GM19239 (cell line): Measurements from ENCODE around the gene DAZAP1.

Experiments
- DNase-seq: peaks from one replicate; pipeline ENCODE4 v3.0.0; 2011; ENCODE audit warnings: low spot score; ENCODE audit not compliant: insufficient read length
- FAIRE-seq: peaks from 2 replicates; lab custom pipeline; 2011; peaks lifted over from hg19 to GRCh38; lab: Jason Lieb, UNC

DAZAP1 gene

DNA sequence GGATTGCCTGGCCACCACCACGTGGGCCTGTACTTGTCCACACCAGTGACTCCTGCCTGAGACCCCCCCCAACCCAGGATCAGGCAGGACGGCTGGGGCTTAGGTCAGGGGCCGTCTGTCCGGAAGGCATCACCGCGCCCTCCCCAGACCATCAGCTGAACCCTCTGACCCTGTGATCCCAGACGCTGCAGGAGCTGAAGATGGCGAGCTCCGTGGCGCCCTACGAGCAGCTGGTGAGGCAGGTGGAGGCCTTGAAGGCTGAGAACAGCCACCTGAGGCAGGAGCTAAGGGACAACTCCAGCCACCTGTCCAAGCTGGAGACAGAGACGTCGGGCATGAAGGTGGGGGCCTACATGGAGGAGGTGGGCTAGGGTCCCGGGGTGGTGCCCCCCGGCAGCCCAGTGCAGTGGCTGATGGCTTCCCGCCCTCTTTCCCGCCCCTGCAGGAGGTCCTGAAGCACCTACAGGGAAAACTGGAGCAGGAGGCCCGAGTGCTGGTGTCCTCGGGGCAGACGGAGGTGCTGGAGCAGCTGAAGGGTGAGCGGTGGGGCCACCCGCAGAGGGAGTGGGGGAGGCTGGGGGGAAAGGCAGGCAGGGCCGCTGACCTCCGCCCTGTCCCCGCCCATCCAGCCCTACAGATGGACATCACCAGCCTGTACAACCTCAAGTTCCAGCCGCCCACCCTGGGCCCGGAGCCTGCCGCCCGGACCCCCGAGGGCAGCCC is 45.6 kb downstream of the DAZAP1 start:
- no peak for FAIRE-seq
- DNase-seq: no peak

GRCh38 chr19:1453525-1454364 is 46.4 kb downstream of the DAZAP1 start:
- DNase-seq (no peak), FAIRE-seq (no peak)

- FAIRE-seq: no peak
- DNase-seq: no peak
Measured at GRCh38 chr19:1455002-1455335, 47.6 kb downstream of the DAZAP1 start.

- peak; percentile 87 for FAIRE-seq
- peak; percentile 78 for DNase-seq
Measured at GRCh38 chr19:1455336-1456120, 48.1 kb downstream of the DAZAP1 start.

- FAIRE-seq: no peak
- DNase-seq: no peak
Measured at GRCh38 chr19:1456121-1456900, 48.9 kb downstream of the DAZAP1 start.

- no peak for FAIRE-seq
Measured at GRCh38 chr19:1457031-1457739, 49.8 kb downstream of the DAZAP1 start.

GRCh38 chr19:1457892-1458291 is 50.5 kb downstream of the DAZAP1 start:
- no peak for FAIRE-seq
- no peak for DNase-seq

More at GRCh38 chr19:1457031-1457739, 49.8 kb downstream of the DAZAP1 start:
- no peak for DNase-seq

- no peak for FAIRE-seq
- no peak for DNase-seq
Measured at GRCh38 chr19:1459479-1459878, 52.1 kb downstream of the DAZAP1 start.

- no peak for DNase-seq
- no peak for FAIRE-seq
Measured at GRCh38 chr19:1460033-1460995, 52.9 kb downstream of the DAZAP1 start.

- DNase-seq (no peak), FAIRE-seq (no peak)
Measured at GRCh38 chr19:1461862-1462261, 54.5 kb downstream of the DAZAP1 start.

GRCh38 chr19:1465191-1466016 is 58.0 kb downstream of the DAZAP1 start:
- DNase-seq (peak; percentile 82), FAIRE-seq (no peak)

DNA sequence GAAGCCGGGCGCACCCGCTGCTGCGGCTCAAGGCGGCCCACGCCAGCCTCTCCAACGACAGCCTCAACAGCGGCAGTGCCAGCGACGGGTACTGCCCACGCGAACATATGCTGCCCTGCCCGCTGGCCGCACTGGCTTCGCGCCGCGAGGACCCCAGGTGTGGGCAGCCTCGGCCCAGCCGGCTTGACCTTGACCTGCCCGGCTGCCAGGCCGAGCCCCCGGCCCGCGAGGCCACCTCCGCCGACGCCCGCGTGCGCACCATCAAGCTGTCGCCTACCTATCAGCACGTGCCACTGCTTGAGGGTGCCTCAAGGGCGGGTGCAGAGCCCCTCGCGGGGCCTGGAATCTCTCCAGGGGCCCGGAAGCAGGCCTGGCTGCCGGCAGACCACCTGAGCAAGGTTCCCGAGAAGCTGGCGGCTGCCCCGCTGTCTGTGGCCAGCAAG is 58.7 kb downstream of the DAZAP1 start:
- FAIRE-seq: no peak
- DNase-seq: no peak

DNA sequence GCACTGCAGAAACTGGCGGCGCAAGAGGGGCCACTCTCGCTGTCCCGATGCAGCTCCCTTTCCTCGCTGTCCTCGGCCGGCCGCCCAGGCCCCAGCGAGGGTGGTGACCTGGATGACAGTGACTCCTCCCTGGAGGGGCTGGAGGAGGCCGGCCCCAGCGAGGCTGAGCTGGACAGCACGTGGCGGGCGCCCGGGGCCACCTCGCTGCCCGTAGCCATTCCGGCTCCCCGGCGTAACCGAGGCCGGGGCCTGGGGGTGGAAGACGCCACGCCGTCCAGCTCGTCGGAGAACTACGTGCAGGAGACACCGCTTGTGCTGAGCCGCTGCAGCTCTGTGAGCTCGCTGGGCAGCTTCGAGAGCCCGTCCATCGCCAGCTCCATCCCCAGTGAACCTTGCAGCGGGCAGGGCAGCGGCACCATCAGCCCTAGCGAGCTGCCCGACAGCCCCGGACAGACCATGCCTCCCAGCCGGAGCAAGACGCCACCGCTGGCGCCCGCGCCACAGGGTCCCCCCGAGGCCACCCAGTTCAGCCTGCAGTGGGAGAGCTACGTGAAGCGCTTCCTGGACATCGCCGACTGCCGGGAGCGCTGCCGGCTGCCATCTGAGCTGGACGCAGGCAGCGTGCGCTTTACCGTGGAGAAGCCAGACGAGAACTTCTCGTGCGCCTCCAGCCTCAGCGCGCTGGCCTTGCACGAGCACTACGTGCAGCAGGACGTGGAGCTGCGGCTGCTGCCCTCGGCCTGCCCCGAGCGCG is 59.3 kb downstream of the DAZAP1 start:
- DNase-seq (no peak), FAIRE-seq (no peak)

GRCh38 chr19:1467215-1467489 is 59.8 kb downstream of the DAZAP1 start:
- DNase-seq (no peak), FAIRE-seq (no peak)

GRCh38 chr19:1467490-1468273 is 60.3 kb downstream of the DAZAP1 start:
- FAIRE-seq: no peak

DNA sequence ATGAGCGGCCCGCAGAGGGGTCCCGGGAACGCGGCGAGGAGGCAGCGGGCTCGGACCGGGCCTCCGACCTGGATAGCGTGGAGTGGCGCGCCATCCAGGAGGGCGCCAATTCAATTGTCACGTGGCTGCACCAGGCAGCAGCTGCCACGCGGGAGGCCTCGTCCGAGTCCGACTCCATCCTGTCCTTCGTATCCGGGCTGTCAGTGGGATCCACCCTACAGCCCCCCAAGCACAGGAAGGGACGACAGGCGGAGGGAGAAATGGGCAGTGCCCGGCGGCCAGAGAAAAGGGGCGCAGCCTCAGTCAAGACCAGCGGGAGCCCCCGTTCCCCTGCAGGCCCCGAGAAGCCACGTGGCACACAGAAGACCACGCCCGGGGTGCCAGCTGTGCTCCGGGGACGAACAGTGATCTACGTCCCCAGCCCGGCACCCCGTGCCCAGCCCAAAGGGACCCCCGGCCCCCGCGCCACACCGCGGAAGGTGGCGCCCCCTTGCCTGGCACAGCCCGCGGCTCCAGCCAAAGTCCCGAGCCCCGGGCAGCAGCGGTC is 61.0 kb downstream of the DAZAP1 start:
- no peak for FAIRE-seq
- no peak for DNase-seq

More at GRCh38 chr19:1467490-1468273, 60.3 kb downstream of the DAZAP1 start:
- no peak for DNase-seq
